Kidney tubule cell (primary cell): Measurements from ENCODE around the gene ARPIN.
"Not testable (repeated sequence)": the region's sequence is repeated elsewhere in the genome, so short reads cannot be mapped to it uniquely, and the experiment has no call there.

Source experiments
- DNase-seq: peaks from one replicate; pipeline ENCODE4 v3.0.0-alpha.2; 2018; ENCODE audit warnings: low spot score

Gene ARPIN

DNA sequence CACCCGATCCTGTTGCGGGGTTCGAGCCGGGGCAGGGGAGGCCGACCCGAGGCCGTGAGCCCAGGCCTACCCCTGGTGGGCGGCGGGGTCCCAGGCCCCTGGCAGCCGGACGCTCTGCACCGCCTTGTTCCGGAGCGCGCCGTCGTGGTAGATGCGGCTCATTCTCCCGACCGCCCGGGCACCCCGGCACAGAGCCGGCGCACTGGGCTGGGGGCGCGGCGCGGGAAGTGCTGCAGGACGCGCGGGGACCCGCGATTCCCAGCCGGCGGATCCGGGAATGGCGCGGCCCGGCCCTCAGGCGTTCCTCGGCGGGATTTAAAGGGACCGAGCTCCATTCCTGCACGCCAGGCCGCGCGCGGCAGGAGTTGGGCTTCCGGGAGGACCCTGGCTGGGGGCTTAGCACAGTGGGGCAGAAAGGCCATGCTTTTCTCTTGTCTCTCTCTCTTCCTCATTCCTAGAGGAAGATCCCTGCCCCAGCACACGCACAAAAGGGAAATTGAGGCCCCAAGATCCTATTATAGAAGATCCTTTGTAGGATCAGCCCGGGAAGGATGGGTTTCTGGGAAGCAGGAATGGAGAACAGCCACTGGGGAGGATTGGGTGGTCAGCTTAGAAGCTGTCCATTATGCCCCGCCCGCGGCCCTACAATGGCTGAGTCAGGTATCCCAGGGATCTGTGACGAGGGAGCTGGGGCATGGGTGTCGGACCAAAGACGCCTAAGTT is at the start of gene ARPIN:
Gene ARPIN, minus strand, starts transcription at position 279 of the 723 bp plus-strand sequence. Its CDS starts 117 bp downstream, at position 162.
- peak; percentile 45 for DNase-seq

- no peak for DNase-seq
Observed at GRCh38 chr15:89958107-89958805, 45.5 kb upstream of the ARPIN start.

- not testable (repeated sequence) for DNase-seq
Observed at GRCh38 chr15:89955449-89955998, 42.8 kb upstream of the ARPIN start.

DNA sequence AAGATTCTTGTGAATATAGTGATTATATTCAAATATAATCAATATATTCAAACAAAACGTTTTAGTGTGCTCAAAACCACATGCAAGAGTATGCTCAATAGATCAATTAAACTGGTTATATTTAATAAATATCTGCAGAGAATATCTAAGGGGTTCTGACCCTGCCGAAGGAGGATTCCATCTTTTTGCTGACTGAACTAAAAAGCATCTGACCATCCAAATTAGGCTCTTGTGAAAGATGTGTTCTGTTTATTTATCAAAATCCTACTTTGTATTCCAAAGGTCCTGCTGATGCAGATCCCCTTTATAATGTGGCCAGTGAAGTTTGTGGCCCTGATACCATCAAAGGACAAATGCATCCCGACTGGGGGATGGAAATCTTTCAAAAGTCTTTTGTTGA is 41.8 kb upstream of the ARPIN start:
- no peak for DNase-seq

- no peak for DNase-seq
Observed at GRCh38 chr15:89948796-89949195, 36.0 kb upstream of the ARPIN start.

DNA sequence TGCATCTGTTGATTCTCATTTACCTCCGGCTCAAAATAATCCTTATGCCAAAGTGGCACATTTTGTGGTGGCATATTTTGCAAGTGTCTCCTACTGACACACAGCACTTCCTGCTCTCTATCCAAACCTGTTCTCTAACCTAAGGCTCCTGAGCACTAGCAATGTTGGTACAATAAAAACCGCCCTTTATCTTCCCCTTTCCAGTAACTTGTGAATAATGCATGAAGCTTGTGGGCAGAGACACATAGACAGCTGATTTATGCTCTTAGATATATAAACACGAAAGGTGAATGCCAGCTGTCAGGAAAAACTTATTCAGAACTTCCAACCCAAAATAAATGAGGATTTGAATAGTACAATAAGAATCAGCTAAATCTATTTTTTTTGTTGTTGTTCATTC is 34.6 kb upstream of the ARPIN start:
- no peak for DNase-seq

- DNase-seq, result peak; percentile 19
Observed at GRCh38 chr15:89946681-89947299, 34.0 kb upstream of the ARPIN start.

DNA sequence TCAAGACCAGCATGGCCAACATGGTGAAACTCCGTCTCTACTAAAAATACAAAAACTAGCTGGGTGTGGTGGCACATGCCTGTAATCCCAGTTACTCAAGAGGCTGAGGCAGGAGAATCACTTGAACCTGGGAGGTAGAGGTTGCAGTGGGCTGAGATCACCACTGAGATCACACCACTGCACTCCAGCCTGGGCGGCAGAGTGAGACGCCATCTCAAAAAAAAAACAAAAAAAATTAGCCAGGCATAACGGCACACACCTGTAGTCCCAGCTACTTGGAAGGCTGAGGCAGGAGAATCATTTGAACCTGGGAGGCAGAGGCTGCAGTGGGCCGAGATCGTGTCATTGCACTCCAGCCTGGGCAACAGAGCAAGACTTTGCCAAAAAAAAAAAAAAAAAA is 31.0 kb upstream of the ARPIN start:
- peak; percentile 60 for DNase-seq

- DNase-seq, result no peak
Observed at GRCh38 chr15:89939910-89940309, 27.2 kb upstream of the ARPIN start.

GRCh38 chr15:89939377-89939776 is 26.6 kb upstream of the ARPIN start:
- not testable (repeated sequence) for DNase-seq

GRCh38 chr15:89937365-89938350 is 24.9 kb upstream of the ARPIN start:
- DNase-seq, result peak; percentile 17

DNA sequence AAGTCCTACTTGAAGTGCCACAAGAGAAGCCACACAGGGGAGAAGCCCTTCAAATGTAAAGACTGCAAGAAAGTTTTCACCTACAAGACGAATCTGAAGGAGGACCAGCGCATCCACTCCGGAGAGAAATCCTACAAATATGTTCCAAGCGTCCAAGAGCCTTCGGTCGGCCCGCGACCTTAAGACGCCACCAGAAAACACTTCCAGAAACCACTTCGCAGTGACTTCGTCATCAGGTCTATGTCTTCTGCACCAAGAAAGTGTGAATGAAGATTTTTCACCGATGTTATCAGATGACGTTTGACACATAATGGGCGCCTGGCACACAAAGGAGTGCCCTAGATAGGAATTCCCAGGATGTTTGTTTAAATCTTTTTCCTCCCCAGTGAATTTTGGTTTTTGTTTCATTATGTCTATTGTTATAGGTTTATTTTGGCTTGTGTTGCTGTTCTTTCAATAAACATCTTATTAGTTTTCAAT is 24.1 kb upstream of the ARPIN start:
- no peak for DNase-seq

GRCh38 chr15:89936051-89936785 is 23.5 kb upstream of the ARPIN start:
- DNase-seq, result no peak

- no peak for DNase-seq
Observed at GRCh38 chr15:89932880-89933279, 20.1 kb upstream of the ARPIN start.

DNA sequence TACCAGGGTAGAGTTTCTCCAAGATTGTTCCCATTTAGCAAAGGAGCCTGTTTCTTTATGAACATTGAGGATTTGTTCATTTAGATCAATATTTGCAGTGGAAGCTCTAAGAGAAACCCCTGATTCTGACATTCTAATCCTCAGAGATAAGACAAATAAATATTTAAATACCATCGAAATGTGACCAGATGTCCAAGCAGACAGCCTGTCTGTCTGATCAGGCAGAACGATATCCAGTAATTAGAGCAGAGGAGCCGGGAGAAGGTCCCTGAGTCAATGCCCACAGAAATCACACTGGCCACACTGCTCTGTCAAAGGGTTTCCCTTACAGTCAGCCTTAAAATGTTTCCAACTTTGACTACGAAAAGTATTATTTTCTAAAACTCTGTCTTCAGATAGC is 15.7 kb upstream of the ARPIN start:
- no peak for DNase-seq

GRCh38 chr15:89926158-89926557 is 13.4 kb upstream of the ARPIN start:
- no peak for DNase-seq

GRCh38 chr15:89917442-89918101 is 4.8 kb upstream of the ARPIN start:
- DNase-seq, result peak; percentile 40

- DNase-seq, result no peak
Observed at GRCh38 chr15:89916660-89917059, 3.9 kb upstream of the ARPIN start.

DNA sequence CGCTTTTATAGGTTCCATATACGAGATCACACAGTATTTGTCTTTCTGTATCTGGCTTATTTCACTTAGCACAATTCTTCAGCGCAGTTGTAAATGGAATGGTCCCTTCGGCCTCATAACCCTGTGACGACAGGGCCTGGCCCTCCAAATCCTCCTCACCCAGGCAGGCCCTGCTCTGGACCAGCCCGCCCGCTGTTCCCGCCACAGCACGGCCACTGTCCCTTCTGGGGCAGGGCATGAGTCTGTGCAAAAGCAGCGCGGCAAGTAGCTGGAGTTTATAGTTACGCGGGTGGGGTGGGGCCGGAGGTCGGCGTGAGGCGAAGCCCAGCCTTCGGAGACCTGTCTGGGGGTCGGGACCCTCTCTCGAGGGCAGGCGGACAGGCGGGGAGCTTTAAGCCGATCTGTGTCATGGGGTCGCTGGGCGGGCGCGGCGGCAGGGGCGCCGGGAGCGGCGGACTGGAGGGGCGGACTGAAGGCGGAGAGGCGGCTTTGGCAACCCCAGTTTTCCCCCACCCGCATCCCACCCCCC is 543 bp downstream of the ARPIN start:
- peak; percentile 39 for DNase-seq
